Osteocyte (in vitro differentiated cells): ENCODE measurements around the gene GREB1. TPM values are rescaled to one million over a fixed set of nuclear protein-coding genes. Genes with fewer than 3 reads are reported as not detected.

ENCODE experiments used
- DNase-seq: peaks from one replicate; pipeline ENCODE4 v3.0.0; 2021; ENCODE audit warnings: mixed read lengths; ENCODE audit not compliant: unreplicated experiment; ENCODE audit errors: extremely low spot score
- H3K27ac Mint-ChIP-seq: one replicate; pipeline ENCODE4 v1.8.0; 2021; ENCODE audit warnings: mild to moderate bottlenecking, mixed read lengths; ENCODE audit not compliant: unreplicated experiment
- H3K27me3 Mint-ChIP-seq: one replicate; pipeline ENCODE4 v1.8.0; 2021; ENCODE audit warnings: mixed read lengths; ENCODE audit not compliant: unreplicated experiment
- H3K36me3 Mint-ChIP-seq: one replicate; pipeline ENCODE4 v1.8.0; 2021; ENCODE audit warnings: mixed read lengths; ENCODE audit not compliant: unreplicated experiment
- H3K4me1 Mint-ChIP-seq: one replicate; pipeline ENCODE4 v1.8.0; 2021; ENCODE audit warnings: mixed read lengths; ENCODE audit not compliant: unreplicated experiment
- H3K4me3 Mint-ChIP-seq: one replicate; pipeline ENCODE4 v1.8.0; 2021; ENCODE audit warnings: mild to moderate bottlenecking, moderate library complexity, mixed read lengths; ENCODE audit not compliant: unreplicated experiment
- H3K9me3 Mint-ChIP-seq: one replicate; pipeline ENCODE4 v1.8.0; 2021; ENCODE audit warnings: mixed read lengths; ENCODE audit not compliant: unreplicated experiment
- long read RNA-seq: library from polyadenylated mRNA; unstranded; transcript quantifications from one replicate; pipeline ENCODE4 v2.0.0, GENCODE V29; 2021
- total RNA-seq: library from RNA; stranded (reverse); gene quantifications from 2 replicates; pipeline ENCODE4 v1.2.1, GENCODE V29; 2021
- TF ChIP-seq, protein P1 (sequence below): fragments of 200-600 bp; sonication (generic); IDR thresholded peaks from 2 replicates; pipeline ENCODE4 v1.5.0; 2021; ENCODE audit warnings: antibody characterized with exemption, mild to moderate bottlenecking, moderate library complexity

The GREB1 gene, protein sequence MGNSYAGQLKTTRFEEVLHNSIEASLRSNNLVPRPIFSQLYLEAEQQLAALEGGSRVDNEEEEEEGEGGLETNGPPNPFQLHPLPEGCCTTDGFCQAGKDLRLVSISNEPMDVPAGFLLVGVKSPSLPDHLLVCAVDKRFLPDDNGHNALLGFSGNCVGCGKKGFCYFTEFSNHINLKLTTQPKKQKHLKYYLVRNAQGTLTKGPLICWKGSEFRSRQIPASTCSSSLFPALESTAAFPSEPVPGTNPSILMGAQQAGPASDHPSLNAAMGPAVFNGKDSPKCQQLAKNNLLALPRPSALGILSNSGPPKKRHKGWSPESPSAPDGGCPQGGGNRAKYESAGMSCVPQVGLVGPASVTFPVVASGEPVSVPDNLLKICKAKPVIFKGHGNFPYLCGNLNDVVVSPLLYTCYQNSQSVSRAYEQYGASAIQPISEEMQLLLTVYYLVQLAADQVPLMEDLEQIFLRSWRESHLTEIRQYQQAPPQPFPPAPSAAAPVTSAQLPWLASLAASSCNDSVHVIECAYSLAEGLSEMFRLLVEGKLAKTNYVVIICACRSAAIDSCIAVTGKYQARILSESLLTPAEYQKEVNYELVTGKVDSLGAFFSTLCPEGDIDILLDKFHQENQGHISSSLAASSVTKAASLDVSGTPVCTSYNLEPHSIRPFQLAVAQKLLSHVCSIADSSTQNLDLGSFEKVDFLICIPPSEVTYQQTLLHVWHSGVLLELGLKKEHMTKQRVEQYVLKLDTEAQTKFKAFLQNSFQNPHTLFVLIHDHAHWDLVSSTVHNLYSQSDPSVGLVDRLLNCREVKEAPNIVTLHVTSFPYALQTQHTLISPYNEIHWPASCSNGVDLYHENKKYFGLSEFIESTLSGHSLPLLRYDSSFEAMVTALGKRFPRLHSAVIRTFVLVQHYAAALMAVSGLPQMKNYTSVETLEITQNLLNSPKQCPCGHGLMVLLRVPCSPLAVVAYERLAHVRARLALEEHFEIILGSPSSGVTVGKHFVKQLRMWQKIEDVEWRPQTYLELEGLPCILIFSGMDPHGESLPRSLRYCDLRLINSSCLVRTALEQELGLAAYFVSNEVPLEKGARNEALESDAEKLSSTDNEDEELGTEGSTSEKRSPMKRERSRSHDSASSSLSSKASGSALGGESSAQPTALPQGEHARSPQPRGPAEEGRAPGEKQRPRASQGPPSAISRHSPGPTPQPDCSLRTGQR (N-terminal part only)
- 0.54 and 0.55 TPM in 2 replicates for total RNA-seq
- long read RNA-seq: 0 reads

- H3K36me3 Mint-ChIP-seq: no peaks in the 10 kb centered on the region
- TF ChIP-seq, protein P1, sequence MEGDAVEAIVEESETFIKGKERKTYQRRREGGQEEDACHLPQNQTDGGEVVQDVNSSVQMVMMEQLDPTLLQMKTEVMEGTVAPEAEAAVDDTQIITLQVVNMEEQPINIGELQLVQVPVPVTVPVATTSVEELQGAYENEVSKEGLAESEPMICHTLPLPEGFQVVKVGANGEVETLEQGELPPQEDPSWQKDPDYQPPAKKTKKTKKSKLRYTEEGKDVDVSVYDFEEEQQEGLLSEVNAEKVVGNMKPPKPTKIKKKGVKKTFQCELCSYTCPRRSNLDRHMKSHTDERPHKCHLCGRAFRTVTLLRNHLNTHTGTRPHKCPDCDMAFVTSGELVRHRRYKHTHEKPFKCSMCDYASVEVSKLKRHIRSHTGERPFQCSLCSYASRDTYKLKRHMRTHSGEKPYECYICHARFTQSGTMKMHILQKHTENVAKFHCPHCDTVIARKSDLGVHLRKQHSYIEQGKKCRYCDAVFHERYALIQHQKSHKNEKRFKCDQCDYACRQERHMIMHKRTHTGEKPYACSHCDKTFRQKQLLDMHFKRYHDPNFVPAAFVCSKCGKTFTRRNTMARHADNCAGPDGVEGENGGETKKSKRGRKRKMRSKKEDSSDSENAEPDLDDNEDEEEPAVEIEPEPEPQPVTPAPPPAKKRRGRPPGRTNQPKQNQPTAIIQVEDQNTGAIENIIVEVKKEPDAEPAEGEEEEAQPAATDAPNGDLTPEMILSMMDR: no peak
- H3K4me1 Mint-ChIP-seq: no peaks in the 10 kb centered on the region
- H3K27ac Mint-ChIP-seq: no peak within 1 kb of the TSS
- peaks cover 62% of the 10 kb centered on the region for H3K27me3 Mint-ChIP-seq
- H3K4me3 Mint-ChIP-seq: no peak within 1 kb of the TSS
- DNase-seq: no peak
- no peaks in the 10 kb centered on the region for H3K9me3 Mint-ChIP-seq
Measured at GRCh38 chr2:11533278-11534070, at the start of gene GREB1. Gene GREB1 (plus strand): TSS chr2:11534045. CDS start chr2:11556615, 22,570 bp downstream.

DNA sequence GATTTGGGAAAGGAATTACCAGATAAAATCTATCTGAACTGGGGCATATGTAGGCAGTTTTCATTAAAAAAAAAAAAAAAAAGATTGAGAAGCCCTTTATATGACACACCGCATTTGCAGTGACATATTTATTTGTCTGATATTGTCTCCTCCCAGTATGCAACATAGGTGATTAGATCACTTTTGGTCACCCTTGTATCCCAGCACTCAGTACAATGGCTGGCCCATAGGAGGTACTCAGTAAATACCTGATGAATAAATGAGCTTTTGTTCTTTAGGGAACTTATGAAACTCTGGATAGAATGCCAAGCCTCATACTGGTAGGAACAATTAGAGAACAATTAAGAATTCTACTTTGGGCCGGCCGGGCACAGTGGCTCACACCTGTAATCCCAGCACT is 45.0 kb upstream of the GREB1 start:
- Mint-ChIP-seq H3K9me3 (no peaks in the 10 kb centered on the region), H3K27me3 (peaks cover 51% of the 10 kb centered on the region), H3K27ac (no peak overlapping the region), H3K4me1 (peaks cover 4% of the 10 kb centered on the region), H3K36me3 (no peaks in the 10 kb centered on the region), H3K4me3 (no peak overlapping the region)
- TF ChIP-seq, protein P1: no peak
- no peak for DNase-seq

DNA sequence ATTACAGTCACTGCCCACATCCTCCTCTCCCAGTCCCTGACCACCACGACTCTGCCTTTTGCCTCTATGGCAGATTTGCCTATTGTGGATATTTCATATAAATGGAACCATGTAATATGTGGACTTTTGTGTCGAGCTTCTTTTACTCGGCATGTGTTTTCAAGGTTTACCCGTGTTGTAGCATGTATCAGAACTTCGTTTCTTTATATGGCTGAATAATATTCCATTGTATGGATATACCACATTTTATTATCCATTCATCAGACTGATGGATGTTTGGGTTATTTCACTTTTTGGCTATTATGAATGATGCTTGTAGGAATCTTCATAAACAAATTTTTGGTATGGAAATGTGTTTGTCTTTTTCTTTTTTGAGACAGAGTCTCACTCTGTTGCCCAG is 43.7 kb upstream of the GREB1 start:
- Mint-ChIP-seq H3K4me1 (no peaks in the 10 kb centered on the region), H3K27me3 (peaks cover 51% of the 10 kb centered on the region), H3K27ac (no peak overlapping the region), H3K4me3 (no peak overlapping the region), H3K36me3 (no peaks in the 10 kb centered on the region), H3K9me3 (no peaks in the 10 kb centered on the region)
- TF ChIP-seq, protein P1: no peak
- no peak for DNase-seq

DNA sequence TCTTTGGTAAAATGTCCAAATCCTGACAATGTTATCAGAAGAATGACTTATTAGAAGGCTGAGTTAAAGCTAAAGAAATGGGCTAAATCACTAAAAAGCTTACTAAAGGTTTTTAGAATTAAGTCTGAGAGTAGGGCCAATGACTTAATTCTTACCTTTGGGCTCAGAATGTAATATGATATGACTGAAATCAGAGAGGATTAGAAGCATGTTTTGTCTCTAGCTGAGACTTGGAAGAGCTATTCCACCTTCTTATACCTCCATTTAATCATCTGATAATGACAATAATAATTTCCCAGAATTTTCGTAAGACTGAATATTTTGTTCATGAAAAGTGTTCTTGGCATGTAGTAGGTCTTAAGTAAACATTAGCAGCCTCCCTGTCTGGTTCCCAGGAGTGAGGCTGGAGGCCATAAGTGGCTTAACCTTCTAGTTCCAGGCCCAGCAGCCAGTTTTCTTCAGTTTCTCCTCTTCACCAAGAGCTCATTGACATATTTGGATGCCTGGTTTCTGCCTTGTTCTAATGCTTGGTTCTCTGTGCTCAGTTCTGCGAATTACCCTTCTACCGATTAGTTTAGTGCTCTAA is 42.4 kb upstream of the GREB1 start:
- TF ChIP-seq, protein P1: no peak
- DNase-seq: no peak
- Mint-ChIP-seq H3K27me3 (peaks cover 50% of the 10 kb centered on the region), H3K27ac (no peak overlapping the region), H3K9me3 (no peaks in the 10 kb centered on the region), H3K4me1 (no peaks in the 10 kb centered on the region), H3K4me3 (no peak overlapping the region), H3K36me3 (no peaks in the 10 kb centered on the region)
